Muscle of back (tissue), 11 donors: ENCODE data around the gene MAJIN. TPM values are rescaled to one million over a fixed set of nuclear protein-coding genes. Genes with fewer than 3 reads are reported as not detected.

ENCODE experiments used
- DNase-seq, 3 donors: peaks; one replicate each; pipeline versions ENCODE4 v3.0.0 to v3.0.0-alpha.2; 2013
- polyA plus RNA-seq, 10 donors: library from polyadenylated mRNA; unstranded; fragments of 120-200 nt; gene quantifications; one replicate each; pipeline ENCODE4 v1.2.1, GENCODE V29; 2013; ENCODE audit not compliant: insufficient read length in 10 of 10

Gene MAJIN
- polyA plus RNA-seq, 10 donors: 0.20 TPM; not detected in 9

DNA sequence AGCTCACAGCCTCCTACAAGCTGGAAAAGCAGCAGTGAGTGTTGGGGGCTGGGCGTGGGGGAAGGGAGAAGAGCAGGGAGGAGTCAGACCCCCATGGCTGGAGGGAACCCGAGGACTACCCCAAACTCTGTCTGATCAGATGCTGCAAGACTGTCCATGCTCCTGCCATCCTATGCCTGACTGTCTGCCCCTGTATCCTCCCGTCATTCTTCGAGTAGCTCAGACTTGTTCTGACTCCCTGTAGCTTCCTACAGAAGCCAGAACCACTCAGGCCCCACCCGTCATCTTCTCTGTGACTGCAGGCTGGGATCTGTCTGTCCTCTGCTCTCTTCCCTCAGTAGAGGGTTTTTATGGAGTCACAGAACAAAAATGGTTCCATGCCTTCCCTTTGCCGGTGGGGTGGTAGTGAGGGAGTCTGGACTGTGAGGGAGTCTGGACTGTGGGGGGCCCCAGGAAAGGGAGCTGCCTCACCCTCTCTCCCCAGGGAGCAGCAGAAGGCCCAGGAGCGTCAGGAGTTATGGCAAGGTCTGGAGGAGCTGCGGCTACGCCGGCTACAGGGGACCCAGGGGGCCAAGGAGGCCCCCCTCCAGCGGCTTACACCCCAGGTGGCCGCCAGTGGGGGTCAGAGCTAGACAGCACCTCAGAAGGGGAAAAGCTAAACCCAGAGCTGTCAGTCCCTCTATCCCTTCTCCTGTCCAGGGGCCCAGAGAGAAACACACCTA, 38.5 kb downstream of the MAJIN start:
- DNase-seq: no peak

DNA sequence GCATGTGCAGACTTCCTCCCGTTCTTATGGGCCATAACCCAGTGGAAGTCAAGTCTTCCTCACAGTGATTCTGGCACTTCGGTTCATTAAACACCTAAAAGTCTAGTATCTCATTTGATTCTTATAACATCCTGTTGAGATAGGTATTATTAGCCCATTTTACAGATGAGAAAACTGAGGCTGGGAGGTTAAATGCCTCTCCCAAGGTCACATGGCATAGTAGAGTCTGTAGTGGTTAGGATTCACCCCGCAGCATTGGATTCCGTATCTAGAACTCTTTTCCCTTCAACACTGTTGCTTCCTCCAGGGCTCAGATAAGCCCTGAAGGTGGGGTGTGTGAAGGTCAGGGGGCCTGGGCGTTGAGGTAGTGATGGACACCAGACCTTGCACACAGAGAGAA, 39.6 kb downstream of the MAJIN start:
- DNase-seq: no peak

DNA sequence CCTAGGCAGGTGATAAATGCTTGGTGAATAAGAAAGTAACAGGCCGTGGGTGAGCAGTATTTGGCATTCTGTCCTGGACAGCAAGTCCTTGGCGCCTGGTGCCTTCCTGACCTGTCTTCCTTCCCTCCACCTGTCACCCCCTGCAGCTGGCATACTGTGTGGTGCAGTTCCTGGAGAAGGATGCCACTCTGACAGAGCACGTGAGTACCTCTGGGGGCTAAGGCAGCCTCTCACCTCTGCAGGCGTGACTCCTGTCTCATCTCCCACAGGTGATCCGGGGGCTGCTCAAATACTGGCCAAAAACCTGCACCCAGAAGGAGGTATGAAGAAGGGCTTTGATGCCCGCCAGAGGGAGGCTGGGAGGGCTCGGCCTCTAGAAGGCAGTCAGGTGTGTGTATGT, 40.6 kb downstream of the MAJIN start:
- no peak for DNase-seq

DNA sequence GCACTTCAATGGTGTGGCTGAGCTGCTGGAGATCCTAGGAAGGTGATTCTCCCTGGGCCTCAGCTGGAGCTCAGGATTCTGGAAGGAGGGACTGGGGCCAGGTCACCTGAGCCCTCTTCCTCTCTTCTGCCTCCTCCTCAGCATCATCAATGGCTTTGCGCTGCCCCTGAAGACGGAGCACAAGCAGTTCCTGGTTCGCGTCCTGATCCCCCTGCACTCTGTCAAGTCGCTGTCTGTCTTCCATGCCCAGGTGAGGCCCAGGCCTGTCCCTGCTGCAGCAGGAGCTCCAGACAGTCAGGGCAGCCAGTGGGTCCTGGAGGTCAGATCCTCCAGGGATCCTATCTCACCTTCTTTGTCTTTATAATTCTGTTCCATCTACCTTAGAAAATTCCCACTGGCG, 41.6 kb downstream of the MAJIN start:
- DNase-seq: no peak

DNA sequence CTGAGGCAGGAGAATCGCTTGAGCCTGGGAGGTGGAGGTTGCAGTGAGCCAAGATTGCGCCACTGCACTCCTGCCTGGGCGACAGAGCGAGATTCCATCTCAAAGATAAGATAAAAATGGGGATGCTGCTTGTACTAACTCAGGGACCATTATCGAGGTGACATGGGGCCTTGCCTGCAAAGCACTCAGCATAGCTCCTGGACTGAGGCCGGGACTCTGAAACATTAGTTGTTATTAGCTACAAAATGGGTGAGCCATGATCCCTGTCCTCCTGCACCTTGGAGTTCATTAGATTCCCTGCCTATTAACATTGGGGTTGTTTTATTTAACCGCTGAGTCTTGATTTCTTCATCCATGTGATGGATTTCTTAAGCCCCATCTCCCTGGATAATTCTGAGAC, 42.3 kb downstream of the MAJIN start:
- no peak for DNase-seq

DNA sequence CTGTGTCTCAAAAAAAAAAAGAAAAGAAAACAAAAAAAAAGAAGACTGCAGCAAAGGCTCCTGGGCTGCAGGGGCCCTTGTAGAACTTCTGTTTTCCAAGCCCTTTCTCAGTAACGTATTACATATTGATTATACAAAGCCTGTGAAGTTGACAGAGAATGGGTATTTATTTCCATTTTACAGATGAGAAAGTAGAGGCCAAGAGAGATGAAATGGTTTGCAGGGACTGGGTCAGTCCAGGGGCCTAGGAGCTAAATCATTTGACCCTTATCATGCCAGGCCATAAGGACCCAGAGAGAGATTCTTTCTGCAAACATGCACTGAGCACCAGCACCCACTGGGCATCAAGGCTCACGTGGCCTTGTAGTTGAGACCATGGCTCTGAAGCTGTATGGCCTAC, 43.0 kb downstream of the MAJIN start:
- no peak for DNase-seq

DNA sequence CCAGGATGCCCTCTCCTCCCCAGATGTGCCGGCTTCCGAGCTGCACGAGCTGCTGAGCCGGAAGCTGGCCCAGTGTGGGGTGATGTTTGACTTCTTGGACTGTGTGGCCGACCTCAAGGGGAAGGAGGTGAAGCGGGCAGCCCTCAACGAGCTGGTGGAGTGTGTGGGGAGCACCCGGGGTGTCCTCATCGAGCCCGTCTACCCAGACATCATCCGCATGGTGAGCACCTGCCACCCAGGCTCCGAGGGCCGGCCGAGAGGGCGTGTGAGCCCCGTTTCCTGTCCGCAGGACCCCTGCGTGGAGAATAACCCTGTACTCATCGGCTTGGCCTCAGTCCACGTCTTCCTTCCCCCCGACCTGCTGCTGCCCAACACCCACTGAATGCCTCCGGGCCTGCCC, 45.2 kb downstream of the MAJIN start:
- no peak for DNase-seq

DNA sequence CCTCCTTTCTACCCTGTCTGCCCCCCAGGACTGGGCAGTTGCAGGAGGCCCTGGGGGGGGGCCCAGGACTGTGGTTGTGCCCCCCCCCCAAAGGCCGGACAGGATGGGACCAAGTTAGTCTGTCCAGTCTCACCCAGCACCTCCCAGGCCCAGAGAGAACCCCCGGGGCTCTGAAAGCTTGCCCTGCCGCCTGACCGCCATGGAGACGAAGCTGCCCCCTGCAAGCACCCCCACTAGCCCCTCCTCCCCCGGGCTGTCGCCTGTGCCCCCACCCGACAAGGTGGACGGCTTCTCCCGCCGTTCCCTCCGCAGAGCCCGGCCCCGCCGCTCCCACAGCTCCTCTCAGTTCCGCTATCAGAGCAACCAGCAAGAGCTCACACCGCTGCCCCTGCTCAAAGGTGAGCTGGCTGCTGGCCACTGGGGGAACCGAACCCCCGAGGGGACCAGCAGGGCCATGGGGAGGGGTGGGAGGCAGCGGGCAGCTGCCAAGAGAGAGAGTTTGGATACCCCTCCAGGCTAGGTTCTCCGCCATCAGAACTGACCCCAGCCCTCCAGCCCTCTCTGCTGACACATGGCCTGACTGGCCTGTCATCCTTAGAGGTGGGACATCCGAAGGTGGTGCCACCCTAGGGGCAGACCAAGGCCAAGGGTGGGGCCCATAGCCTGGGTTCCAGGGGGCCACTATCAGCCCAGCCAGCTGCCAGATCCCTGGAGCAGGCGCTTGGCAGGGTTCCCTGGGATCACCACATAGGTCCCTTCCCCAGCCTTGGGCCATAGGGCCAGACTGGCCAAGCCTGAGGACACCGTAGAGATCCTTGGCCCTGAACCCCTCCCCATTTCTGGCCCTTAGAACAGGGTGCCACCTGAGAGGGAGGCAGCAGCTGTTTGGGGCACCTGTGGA, 46.1 kb downstream of the MAJIN start:
- no peak for DNase-seq

DNA sequence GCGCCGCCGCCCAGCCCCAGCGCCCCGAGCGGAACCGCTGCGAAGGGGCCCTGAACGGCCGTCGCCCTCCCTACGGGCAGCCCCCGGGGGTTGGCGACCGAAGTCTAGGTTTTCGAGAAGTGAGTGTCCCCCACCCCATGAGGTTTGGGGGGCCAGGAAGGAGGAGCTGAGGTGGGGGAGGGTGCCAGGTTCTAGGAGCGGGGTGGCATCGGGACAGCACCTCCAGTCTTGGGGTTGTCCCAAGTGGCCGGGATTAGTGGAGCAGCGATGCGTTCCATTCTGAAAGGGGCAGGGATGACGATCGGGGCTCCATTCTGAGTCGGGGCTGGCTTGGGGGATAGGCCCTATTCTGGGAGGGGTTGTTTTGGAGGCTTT, 47.0 kb downstream of the MAJIN start:
- DNase-seq: no peak

DNA sequence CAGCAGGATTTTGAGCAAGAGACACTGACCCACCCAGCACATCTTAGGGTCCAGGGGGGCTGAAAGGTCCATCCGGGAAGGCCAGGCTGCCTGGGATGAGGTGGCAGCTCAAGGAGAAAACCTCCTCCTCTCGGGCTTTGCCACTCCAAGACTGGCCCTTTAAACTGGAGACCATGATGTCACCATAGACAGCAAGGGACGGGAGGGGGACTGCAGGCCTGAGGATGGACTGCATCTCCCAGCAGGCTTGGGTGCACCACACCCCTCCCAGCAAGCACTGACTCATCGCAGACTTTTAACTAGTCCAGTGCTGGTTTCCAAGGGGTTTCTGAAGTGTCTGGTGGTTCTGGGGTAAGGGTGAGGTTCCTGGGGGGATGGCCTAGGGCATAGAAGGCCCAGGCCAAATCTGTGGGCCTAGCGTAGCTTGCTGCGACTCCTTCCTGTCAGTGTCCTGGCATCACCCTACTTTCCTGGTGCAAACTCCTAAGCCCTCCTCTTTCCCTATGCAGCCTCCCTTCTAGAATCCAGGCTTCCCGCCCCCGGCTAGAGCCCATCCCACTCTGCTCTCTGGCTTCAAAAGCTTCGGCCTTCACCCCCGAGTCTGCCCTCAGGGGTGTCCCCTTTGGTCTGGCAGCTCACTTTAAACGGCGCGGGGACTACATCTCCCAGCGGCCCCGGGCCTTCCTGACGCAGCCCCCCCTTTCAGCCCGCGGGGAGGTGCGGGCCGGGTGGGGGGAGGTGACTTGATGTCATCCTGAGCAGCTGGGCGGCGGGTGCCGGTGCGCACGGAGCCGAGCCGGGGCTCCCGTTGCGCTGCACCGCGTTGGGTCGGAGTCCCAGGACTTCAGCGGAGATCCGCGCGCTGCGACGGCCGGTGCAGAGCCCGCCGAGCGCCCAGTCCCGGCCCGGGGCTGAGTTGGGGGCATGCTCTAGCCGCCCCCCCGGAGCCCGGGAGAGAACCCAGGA, 47.7 kb downstream of the MAJIN start, which contains the start of gene PPP2R5B:
PPP2R5B (plus strand) TSS at position 746 of the 966 bp plus-strand sequence. CDS start 1,046 bp downstream, outside the sequence.
- peak; percentile 93 to 97 (median 95) for DNase-seq

DNA sequence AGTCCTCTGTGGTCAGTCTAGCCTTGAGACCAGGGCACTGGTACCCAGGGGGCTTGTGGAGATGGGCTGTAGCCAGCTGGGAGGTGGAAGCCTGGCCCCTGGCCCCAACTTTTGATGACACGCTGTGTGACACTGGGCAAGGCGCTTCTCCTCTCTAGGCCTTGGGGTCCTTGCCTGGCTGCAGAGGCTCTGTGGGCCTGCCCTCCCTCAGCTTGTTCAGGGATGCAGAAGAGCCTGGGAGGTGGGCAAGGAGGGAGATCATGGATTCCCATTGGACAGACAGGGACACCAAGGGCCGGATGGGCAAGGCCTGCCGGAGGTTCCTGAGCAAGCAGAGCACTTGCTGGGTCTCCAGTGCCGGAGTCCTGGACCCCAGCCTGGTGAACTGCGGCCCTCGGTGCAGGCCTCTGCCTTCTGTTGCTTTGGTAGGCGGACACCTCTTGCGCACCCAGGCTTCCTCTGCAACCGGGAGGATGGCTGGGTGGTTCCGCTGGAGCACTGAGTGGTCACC, 48.7 kb downstream of the MAJIN start:
- DNase-seq: no peak

DNA sequence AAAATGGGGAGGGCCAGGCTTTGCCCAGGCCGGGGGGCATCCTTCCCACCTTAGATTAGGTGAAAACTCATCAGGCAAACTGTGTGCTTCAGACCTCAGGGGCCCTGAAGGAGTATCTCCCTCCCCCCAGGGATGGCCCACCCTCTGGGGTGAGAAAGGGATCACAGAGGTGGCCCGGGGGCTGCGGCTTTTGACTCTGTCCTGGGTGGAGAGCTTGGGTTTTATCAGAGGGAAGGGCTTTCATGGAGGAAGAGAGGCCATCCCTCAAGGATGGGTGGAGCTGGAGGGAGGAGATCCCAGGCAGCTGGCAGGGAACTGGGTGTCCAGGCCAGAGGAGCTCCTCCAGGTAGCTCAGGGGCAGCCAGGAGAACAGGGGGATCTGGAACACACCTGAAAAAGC, 50.5 kb downstream of the MAJIN start:
- DNase-seq: no peak

DNA sequence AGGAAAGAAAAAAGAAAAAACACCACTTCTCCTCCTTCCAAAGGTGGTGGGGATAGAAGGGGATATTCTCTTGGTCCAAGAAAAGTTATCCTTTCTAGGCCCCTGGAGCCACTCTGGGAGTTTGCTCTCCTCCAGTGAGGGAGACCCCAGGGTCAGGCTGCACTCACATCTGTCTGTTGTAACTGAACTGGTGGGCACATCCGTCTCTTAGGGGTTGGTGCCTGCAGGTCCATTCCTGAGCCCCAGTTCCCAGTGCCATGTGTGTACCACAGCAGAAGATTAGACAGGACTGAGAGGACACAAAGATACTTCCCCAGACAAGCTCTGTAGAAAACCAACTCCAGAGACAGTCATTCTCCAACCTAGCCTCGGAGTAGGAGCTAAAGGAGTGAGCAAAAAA, 51.8 kb downstream of the MAJIN start:
- no peak for DNase-seq

DNA sequence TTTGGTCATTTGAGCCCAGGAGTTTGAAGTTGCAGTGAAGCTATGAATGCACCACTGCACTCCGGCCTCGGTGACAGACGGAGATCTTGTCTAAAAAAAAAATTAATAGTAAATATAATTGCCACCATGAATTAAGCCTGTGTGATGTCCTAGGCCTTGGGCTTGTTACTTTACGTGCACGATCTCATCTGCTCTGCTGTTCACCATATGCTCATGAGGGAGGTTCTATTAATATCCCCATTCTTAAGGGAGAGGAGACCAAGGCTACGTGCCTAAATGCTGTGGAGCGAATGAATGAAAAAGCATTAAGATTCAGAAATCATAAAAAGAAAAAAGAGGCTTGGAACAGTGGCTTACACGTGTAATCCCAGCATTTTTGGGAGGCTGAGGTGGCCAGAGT, 52.3 kb downstream of the MAJIN start:
- DNase-seq: no peak

DNA sequence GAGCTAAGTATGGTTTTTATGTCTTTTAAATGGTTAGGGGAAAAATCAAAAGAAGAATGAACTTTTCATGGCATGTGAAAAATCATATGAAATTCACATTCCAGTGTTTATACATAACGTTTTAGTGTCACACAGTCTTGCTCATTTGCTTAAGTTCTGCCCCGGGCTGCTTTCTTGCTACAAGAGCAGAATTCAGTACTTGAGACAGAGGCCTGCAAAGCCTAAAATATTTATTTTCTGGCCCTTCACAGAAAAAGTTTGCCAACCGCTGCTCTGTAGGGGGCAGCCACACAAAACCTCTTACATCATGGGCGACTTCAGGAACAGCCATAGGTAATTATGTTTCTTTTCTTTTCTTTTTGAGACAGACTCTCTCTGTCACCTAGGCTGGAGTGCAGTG, 53.9 kb downstream of the MAJIN start:
- DNase-seq: peak; percentile 13 to 45 (median 25)

DNA sequence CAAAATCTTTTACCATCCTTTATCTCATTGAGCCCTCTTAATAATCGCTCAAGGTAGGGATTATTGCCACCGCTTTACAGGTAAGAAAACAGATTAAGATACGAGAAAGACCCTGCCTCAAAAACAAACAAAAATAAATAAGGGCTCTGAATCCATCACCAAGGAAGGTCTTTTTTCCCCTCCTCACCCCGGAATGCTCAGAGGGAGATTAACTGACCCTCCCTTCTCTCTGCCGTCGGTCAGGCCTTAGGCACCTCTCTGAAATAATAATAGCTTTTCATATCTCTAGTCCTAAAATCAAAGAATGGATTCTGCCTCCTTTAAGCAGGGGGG, 54.3 kb downstream of the MAJIN start:
- peak in 1 of 3 donors; percentile 25 for DNase-seq

DNA sequence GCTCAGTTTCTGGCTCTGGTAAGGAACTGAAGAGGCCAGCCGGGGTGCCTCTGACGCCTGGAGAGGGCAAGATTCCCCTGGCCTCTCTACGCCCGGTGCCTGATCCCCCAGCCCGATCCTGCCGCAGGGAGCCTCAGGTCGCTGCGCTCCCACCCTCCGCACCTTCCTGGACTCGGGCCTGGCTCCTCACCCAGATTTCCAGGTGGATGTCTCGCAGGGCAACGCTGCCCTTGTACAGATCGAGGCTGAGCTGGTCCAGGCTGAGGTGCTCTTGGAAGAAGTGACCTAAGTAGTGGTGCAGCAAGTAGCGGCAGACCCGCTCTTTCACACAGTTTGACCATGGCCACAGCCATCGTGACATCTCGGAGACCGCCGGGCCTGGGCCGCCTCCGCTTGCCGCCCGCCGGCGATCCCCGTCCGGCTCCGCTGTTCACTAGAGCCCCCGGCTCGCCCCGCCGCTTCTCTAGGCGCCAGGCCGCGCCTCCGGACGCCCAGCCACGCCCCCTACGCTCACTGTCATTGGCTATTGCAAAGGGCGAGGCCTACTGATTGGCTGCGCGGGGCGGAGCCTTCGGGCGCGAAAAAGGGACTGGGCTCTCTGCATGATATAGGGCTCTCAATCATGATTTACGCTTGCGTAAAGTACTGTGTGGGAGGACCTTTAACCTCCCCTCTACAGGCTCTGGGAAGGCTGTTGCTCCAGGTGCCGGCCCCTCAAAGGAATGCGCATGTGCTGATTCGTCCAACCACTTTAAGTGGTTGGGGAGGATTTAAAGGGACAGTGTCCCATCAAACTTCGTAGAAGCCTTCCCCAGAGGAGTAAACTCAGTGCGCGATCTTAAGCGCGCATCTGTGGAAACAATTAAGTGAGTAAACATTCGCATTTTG, 54.9 kb downstream of the MAJIN start, which contains the start of gene ATG2A:
ATG2A (minus strand) TSS at position 435 of the 888 bp plus-strand sequence; CDS start at position 361, 74 bp downstream.
- peak; percentile 99 to 100 (median 100) for DNase-seq

DNA sequence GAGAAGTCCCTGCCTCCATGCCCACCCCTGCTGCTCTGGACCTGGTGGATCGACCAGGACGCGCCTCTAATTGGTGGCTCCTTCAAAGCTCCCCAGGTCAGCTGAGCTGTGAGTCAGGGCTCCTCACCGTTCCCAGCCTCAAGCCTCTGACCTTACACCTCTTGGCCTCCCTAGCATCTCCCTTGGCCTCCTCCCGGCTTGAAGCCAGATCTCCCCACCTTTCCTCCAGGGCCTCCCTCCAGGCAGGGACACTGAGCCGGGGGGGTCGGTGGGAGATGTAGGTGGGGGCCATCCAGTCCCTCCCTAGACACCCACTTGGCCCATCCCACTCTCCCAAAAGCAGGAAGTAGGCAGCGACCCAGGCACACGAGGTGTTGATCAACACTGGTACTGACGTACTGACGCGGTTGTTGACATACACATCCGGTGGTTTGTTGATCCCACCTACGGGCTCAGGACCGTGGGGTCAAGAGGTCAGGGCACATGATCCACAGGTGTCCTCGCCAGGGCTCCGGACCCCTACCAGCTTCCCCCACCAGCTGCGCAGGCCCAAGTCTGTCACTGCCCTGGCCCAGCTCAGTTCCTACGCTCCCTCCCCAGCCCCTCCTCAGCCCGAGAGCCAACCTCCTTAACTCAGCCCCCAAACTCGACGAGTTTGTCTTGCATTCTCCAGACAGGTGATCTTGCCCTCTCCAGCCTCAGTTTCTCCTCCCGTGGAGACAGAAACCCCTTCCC, 55.7 kb downstream of the MAJIN start:
- DNase-seq: peak in 1 of 3 donors; percentile 58

DNA sequence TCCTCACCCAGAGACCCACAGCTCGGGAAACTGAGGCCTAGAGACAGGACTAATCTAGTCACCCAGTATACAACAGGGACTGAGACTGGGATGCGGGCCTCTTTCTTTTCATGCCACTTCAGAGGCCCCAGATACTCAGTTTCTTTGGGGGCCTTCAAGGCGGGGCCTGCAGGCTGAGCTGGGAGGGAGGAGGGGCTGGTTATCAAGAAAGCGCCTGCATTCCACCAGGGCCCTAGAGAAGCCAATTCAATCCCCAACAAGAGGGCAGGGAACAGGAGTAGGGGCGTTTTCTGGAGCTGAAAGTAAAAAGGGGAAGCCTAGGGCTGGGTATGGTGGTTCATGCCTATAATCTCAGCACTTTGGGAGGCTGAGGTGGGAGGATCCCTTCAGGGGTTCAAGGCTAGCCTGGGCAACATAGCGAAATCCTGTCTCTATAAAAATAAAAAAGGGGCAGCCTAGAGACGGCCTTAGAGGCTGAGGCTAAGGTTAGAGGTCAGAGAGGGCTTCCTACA, 56.5 kb downstream of the MAJIN start:
- DNase-seq: no peak

DNA sequence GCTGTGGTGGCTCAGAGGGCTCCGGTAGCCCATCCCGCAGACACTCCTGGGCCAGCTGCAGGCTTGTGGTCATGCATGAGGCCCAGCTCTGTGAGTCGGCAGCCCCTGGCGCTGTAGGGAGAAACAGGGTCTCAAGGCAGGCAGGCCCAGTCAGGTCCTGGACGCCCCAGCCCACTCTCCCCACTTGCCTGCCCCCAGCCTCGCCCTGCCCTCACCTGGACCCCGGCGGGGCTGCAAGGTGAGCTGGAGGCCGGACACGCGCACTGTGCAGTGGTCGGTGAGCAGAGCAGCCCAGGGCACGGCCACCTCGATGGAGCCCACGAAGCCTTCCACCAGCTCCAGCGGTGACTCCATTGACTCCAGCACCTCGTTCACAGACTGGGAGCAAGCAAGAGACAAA, 57.8 kb downstream of the MAJIN start:
- no peak for DNase-seq
